Activated effector memory CD4-positive, alpha-beta T cell treated with anti-CD3 and anti-CD28 coated beads, Interleukin-2, amount 50 U/mL, for 16 hours (primary cell): ENCODE results near the gene PLA2G4B.

Experiments used
- DNase-seq: peaks from one replicate; pipeline ENCODE4 v3.0.0-alpha.2; 2020

PLA2G4B gene

DNA sequence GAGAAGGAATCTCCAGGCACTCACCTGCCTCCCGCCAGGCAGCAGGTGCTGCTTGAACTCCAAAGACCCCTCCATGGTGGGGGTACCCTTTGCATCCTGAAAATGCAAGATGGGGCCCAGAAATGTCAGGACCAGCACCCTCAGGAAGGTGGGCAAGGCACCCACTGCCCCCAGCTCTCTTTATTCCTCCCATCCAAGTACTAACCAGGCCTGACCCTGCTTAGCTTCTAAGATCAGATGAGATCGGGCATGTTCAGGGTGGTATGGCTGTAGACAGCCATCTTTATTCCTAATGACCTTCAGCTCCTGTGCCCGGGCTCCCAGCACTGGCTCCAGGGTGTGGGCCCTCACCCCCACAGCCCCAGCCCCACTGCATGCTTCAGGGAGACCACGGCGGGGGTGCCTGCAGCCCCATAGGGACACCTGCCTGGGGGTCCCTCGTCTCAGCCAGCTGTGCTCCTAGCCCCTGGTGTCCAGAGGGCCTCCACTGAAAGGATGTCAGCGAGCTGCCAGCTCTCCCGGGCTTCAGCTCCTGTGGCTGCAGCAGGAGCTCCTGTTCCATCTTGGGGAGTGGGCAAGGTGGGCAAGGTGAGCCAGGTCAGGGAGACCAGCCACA, 13.2 kb downstream of the PLA2G4B start:
- no peak for DNase-seq

DNA sequence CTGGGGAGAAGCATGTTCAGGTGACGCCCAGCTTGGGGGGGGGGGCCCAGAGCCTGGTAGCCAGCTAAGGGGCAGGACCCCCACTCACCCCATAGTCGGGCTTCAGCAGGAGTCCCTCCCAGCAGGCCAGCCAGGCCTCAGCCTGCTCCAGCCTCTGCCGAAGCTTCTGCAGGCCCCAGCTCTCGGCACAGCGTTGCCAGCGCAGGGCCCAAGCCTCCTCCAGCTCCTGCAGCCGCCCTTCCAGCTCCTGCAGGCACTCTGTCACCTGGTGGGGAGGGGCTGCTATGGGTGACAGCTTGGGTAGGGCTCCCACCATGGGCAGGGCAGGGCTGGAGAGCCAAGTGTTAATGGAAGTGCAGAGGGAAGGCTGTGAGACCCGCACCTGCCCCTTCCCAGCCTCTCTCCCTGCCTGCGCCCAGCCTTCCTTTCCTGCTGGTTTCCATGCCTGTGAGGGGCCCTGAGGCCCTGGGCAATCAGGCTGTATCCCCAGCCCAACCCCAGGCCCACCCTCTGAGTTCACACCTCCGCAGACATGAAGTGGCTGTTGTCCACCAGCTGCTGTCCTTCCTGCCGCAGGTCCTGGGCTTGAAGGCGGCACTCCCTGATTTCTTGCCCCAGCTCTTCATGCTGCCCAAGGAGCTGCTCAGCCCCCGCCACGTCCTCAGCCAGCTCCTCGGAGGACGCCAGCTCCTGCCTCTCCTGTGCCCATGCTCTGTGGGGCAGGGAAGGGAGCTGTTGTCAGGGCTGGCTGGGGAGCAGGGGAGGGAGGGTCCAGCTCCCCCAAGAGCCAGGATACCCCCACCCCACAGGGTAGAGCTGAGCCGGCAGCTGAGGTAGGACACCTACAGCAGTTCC, 14.3 kb downstream of the PLA2G4B start:
- DNase-seq = no peak

DNA sequence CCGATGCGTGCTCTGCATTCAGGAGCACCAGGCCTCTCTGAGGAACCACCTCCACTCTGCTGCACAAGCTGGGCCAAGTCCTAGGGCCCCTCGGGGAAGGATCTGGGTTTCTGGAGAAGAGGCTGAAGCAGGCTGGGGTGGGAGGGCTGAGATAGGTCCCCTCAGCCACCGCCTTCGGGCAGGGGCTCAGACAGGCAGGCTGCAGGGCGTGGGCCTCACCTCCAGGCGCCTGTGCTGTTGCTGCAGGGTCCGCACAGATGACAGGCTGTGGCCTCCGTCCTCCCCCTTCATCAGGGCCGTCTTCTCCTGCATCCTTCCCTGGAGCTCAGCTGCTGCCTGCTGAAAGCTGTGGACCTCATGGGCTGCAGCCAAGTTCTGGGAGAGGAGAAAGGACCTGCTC, 15.2 kb downstream of the PLA2G4B start:
- DNase-seq = no peak

DNA sequence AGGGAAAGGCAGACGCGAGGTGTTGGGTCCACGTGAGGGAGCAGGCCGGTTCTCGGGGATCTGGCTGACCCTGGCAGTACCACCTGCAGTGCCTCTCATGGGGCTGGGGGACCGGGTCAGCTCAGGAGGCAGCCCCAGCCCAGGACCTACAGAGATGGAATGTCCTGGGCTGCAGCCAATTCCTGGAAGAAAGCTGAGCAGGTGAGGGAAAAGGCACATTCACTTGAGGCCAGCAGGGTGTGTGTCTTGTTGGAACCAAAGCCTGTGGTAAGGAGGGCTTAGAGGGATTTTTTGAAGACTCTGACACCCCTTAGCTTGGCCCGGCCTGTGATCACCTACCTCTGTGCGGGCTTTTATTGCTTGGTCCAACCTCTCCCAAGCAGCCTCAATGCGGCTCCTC, 15.8 kb downstream of the PLA2G4B start:
- no peak for DNase-seq

GRCh38 chr15:41855261-41855961, 16.8 kb downstream of the PLA2G4B start:
- no peak for DNase-seq

DNA sequence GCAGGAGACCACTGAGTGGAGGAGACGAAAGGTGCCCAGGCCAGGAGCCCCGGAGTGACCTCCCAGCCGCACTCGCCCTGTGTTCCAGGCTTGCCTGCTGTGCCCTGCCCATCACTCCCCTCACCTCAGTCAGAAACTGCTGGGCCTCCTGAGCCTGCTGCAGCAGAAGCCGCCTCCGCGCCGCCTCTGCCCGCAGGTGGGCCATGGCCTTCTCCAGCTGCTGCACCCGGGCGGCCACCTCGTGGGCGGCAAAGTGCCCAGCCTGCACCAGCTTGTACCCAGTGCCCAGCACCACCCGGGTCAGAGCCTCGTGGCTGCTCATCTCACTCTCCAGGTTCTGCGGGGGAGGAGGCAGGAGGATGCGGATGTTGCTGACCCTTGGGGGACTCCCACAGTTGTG, 17.6 kb downstream of the PLA2G4B start:
- no peak for DNase-seq

DNA sequence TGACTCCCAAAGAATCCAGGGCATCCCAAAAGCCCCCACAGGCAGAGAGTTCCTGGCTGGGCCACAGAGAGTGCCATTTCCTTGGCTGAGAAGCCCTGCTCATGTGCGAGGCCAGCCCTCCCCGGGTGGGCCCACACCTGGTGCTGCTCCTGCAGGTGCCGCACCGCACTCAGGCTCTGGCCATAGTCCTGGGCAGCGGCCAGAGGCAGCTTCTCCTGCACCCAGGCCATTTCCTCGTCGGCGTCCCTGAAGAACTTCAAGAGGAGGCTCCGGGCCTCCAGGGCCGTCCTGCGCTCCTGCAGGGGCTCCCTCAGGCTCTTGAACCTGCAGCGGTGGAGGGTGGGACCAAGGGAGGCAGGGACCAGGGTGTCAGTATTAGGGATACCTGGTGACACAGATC, 18.1 kb downstream of the PLA2G4B start:
- DNase-seq = no peak

DNA sequence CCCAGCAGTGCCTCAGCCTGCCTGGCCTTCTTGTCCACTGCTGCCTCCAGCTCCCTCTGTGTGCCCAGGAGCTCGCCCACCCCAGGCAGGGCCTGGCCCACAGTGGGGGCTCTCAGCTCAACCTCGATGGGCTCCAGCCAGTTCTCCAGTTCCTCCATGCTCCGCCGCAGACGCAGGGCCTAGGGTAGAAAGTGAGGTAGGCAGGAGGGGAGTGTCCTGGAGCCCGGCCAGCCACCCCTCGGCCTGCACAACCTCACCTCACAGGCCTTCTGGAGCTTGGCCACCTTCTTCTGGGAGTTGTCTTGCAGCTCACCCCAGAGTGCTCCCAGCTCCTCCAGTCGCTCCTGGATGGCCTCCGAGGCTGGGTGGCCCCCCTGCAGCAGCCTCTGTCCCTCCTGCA, 18.7 kb downstream of the PLA2G4B start:
- no peak for DNase-seq

GRCh38 chr15:41858756-41859155, 20.1 kb downstream of the PLA2G4B start:
- no peak for DNase-seq

DNA sequence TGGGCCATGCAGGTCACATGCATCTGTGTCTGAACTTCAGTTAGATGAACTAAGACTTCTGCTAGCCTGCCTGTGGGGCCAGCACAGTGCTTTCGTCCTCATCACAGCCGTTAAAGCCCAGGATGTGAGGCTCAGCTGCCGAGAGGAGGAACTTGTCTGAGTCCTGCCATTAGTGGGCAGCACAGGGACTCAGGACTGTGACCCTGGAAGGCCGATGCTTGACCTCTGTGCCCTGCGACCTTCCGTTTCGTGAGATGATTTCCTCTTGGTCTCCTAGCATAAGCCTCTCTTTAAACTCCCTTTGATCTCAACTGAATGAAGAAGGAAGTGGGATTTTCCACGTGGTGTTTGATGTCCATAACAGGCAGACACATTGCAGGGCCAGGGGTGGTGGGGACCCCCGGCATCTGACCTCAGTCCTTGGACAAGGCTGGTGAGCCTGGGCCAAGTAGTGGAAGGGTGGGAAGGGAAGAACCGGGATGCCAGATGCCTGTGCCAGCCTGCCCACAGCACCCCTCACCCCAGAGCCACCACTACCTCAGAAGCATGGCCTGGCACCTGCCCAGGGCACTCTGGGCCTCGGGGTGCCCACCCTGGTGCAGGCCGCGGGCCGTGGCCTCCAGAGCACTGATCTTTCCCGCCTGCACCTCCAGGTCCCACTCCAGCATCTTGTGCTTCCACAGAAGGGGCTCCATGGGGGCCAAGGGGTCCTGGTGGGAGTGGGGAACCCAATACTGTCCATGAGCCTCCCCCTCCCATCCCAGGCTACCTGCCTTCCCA, 21.6 kb downstream of the PLA2G4B start:
- no peak for DNase-seq

DNA sequence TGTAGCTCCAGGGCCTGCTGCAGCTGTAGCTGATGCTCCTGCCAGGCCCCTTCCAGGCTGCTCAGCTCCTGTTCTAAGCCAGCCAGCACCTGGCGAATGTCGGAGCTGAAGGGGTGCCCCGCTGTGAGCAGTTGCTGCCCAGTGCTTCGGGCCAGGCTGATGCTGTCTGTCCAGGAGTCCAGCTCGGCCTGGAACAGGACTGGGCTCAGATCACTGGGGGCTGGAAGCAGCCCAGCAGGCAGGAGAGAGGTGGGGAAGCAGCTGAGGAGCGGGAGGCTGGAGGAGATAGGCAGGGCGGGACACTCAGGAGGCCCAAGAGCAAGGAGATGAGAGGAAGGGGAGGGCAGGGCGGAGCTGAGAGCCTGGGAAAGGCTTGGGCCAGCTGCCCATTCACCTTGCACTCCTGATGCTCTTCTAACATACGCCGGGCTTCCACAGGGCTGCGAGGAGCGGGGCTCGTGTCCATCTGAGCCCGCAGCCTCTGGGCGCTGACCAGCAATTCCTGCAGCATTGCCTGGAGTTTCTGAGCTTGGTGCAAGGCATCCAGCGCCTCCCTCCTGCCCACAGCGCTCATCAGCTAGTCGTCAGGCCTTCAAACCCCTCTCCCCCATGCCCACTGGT, 23.2 kb downstream of the PLA2G4B start:
- DNase-seq = no peak

GRCh38 chr15:41862515-41863116, 24.0 kb downstream of the PLA2G4B start:
- no peak for DNase-seq

GRCh38 chr15:41865490-41866055, 26.9 kb downstream of the PLA2G4B start:
- DNase-seq = no peak

DNA sequence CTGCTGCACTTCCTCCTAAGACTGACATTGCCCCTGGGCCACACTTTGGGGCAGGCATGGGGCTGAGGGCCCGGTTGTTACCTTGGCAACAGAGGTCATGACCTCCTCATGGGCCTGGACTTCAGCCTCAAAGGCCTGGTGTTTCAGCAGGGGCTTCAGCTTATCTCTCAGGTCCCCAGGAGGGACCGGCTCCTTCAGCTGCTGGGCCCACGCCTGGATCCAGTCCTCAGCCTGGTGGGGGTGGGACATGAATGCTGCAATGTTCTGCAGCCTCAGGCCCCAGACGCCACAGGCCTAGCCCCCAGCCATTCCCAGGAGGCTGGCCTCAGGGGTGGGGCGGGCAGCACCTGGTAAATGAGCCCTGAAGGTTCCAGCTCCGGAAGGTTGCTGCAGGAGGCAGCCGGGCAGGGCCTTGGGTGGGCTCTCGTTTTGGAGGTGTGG, 27.6 kb downstream of the PLA2G4B start:
- no peak for DNase-seq

GRCh38 chr15:41866872-41867579, 28.4 kb downstream of the PLA2G4B start:
- no peak for DNase-seq

GRCh38 chr15:41868321-41868720, 29.7 kb downstream of the PLA2G4B start:
- no peak for DNase-seq

- DNase-seq = no peak
Observed at GRCh38 chr15:41869770-41870688, 31.4 kb downstream of the PLA2G4B start.

DNA sequence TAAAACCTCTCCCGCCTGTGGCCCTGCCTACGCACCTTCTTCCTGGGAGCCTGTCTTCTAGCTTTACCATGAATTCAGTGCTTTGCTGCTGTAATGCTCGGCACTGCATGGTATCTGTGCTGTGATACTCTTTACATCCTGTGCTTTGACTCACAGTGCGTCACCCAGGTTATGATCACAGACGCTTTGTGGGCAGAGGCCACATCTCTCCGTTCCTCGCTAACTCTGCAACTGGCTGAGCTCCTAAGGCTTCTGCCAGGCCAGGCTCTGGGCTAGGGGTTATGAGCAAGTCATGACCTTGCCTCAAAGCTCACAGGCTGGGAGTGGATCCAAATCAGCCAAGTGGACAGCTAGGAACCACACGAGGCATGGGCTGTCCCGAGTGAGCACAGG, 32.0 kb downstream of the PLA2G4B start:
- DNase-seq = peak; percentile 82

DNA sequence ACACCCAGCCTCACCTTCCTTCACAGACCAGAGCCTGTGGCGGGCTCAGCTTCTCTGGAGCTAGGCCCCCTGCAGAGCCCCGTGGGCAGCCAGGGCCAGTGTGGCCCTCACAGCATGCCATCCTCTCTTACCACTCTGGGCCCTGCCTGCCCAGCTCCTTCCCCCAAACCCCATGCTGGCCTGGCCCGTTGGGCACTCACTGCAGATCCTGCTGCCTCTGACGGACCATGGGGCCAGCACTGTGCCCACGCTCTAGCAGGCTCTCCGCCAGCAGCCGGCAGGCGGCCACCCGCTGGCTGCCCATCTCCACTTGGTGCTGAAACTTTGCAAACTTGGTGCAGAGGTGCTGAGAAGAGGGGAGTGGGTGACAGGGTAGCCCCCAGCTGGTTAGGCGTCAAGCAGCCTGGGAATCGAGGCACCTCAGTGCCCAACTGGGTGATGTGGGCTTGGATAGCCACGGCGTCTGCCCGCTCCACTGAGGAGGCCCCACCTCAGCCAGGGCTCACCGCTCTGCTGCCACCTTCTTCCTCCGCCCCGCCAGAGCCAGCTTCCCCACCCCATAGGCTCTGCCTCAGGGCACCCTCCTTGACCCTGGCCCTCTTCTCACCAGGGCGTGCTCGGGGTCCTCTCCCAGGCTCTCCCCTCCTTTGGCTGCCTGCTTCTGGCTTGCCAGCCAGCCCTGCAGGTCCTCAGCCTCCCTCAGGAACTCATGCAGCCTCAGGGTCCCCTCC, 32.7 kb downstream of the PLA2G4B start:
- no peak for DNase-seq
